HepG2 (cell line): ENCODE data around the gene MRPL18. TPM values are rescaled to one million over a fixed set of nuclear protein-coding genes. Genes with fewer than 3 reads are reported as not detected.

ENCODE experiments used
- ATAC-seq: fragments of 200-7000 bp; cut with Tn5 transposase; 3 replicates; pipeline ENCODE4 v1.9.1; 2020; ENCODE audit warnings: mild to moderate bottlenecking, moderate library complexity
- BruUV-seq: library from RNA; stranded (reverse); fragments of 400-500 nt; replicated peaks from 2 replicates; lab custom pipeline; 2021; lab: Mats Ljungman, UMichigan
- CTCF ChIA-PET: fragments of 300-600 bp; formaldehyde crosslinking; extraction: SDS; loops from one replicate; lab custom pipeline; 2021; ENCODE audit warnings: low total read pairs, inconsistent platforms, low intra/inter-chr PET ratio; lab: Yijun Ruan, JAX
- POLR2A ChIA-PET: fragments of 350-600 bp; sonication (Branson Sonifier 250); formaldehyde crosslinking; loops from one replicate; lab custom pipeline; 2020; ENCODE audit warnings: antibody characterized with exemption, inconsistent platforms; lab: Yijun Ruan, JAX
- DNase-seq: peaks from one replicate; pipeline ENCODE4 v3.0.0-alpha.2; 2015; ENCODE audit warnings: low spot score
- FAIRE-seq: peaks from 3 replicates; lab custom pipeline; 2011; peaks lifted over from hg19 to GRCh38; lab: Jason Lieb, UNC
- H2AFZ ChIP-seq: one replicate; pipeline ENCODE4 v1.6.1; 2011; ENCODE audit warnings: low read length, inconsistent platforms
- H3K27ac ChIP-seq: fragments of 300-600 bp; 3 replicates; pipeline ENCODE4 v1.8.0; 2011; ENCODE audit warnings: mixed run types, mild to moderate bottlenecking, mixed read lengths, low read length, inconsistent platforms; ENCODE audit not compliant: insufficient read depth; ENCODE audit errors: extremely low read length
- H3K27me3 ChIP-seq, 2 experiments: fragments of 200-600 bp in 1 of 2; 2 replicates in 1 of 2; 3 replicates in 1 of 2; pipeline versions ENCODE4 v1.6.0 to v1.8.0; 2011; ENCODE audit warnings: low read length in 2 of 2, mild to moderate bottlenecking in 2 of 2, moderate library complexity in 2 of 2, inconsistent platforms in 1 of 2; ENCODE audit not compliant: insufficient read depth in 2 of 2, control insufficient read depth in 1 of 2
- H3K36me3 ChIP-seq, 2 experiments: fragments of 200-600 bp in 1 of 2; replicated peaks in 1 of 2; 2 replicates in 1 of 2; 3 replicates in 1 of 2; pipeline versions ENCODE4 v1.5.1 to v1.8.0; 2011; ENCODE audit warnings: low read length in 2 of 2, inconsistent platforms in 1 of 2; ENCODE audit not compliant: insufficient read depth in 2 of 2, control insufficient read depth in 1 of 2
- H3K4me1 ChIP-seq: 2 replicates; pipeline ENCODE4 v1.5.1; 2012; ENCODE audit warnings: low read length, inconsistent platforms; ENCODE audit not compliant: insufficient read depth
- H3K4me2 ChIP-seq: 2 replicates; pipeline ENCODE4 v1.6.0; 2011; ENCODE audit warnings: low read depth, low read length, inconsistent platforms
- H3K4me3 ChIP-seq, 3 experiments: fragments of 200-600 bp in 1 of 3; sonication (generic), shearing (Covaris generic) in 1 of 3; replicated peaks in 1 of 3; 2 replicates each; pipeline ENCODE4 v1.5.1; 2011 to 2016; ENCODE audit warnings: low read length in 3 of 3, inconsistent platforms in 2 of 3, low read depth in 2 of 3, mild to moderate bottlenecking in 2 of 3, control low read depth in 1 of 3, mixed read lengths in 1 of 3; ENCODE audit not compliant: insufficient read depth in 1 of 3
- H3K79me2 ChIP-seq: one replicate; pipeline ENCODE4 v1.6.1; 2011; ENCODE audit warnings: low read length, inconsistent platforms; ENCODE audit not compliant: insufficient read depth
- H3K9ac ChIP-seq: 2 replicates; pipeline ENCODE4 v1.6.0; 2011; ENCODE audit warnings: mild to moderate bottlenecking, low read depth, low read length, inconsistent platforms; ENCODE audit not compliant: insufficient read depth
- H3K9me3 ChIP-seq: 2 replicates; pipeline ENCODE4 v1.5.1; 2012; ENCODE audit warnings: mild to moderate bottlenecking, low read length
- H4K20me1 ChIP-seq: 2 replicates; pipeline ENCODE4 v1.6.0; 2011; ENCODE audit warnings: inconsistent platforms, mild to moderate bottlenecking, low read length, moderate library complexity; ENCODE audit not compliant: insufficient read depth
- HNF4G ChIP-seq, 2 experiments: sonication (generic) in 1 of 2; formaldehyde crosslinking in 1 of 2; IDR thresholded peaks; 2 replicates each; pipeline versions ENCODE4 v1.4.0 to v1.6.1; 2011 to 2020; ENCODE audit warnings: borderline replicate concordance in 2 of 2, low read depth in 2 of 2, mild to moderate bottlenecking in 2 of 2, low read length in 1 of 2, missing genetic modification reagents in 1 of 2, moderate library complexity in 1 of 2
- HNRNPH1 ChIP-seq: fragments of 200-400 bp; formaldehyde crosslinking; optimal IDR thresholded peaks from 2 replicates; pipeline ENCODE3; 2017; ENCODE audit warnings: mild to moderate bottlenecking, low read depth, low read length
- MBNL3 ChIP-seq: fragments of 250-450 bp; sonication (Bioruptor Pico); conservative IDR thresholded peaks from 2 replicates; pipeline ENCODE4 v1.8.0; 2022; ENCODE audit warnings: mild to moderate bottlenecking, inconsistent platforms
- POLR2A ChIP-seq, 2 experiments: IDR thresholded peaks; 2 replicates each; pipeline ENCODE4 v1.6.1; 2011; ENCODE audit warnings: low read depth in 2 of 2, low read length in 2 of 2, mild to moderate bottlenecking in 1 of 2, moderate library complexity in 1 of 2; ENCODE audit not compliant: insufficient read depth in 1 of 2
- POLR2AphosphoS2 ChIP-seq: IDR thresholded peaks from 2 replicates; pipeline ENCODE4 v1.6.1; 2011; ENCODE audit warnings: low read depth, low read length, improper control_type of control experiment
- POLR2G ChIP-seq: fragments of 200-400 bp; formaldehyde crosslinking; IDR thresholded peaks from 2 replicates; pipeline ENCODE4 v1.6.1; 2018; ENCODE audit warnings: mild to moderate bottlenecking, low read depth, low read length, moderate library complexity
- RBFOX2 ChIP-seq: fragments of 200-400 bp; formaldehyde crosslinking; IDR thresholded peaks from 2 replicates; pipeline ENCODE4 v1.6.1; 2017; ENCODE audit warnings: low read depth, mild to moderate bottlenecking, low read length
- RBM22 ChIP-seq: fragments of 200-400 bp; formaldehyde crosslinking; optimal IDR thresholded peaks from 2 replicates; pipeline ENCODE3; 2017; ENCODE audit warnings: mild to moderate bottlenecking, low read length, moderate library complexity
- ZNF280B ChIP-seq: sonication (generic); formaldehyde crosslinking; IDR thresholded peaks from 2 replicates; pipeline ENCODE4 v1.5.0; 2020; ENCODE audit warnings: missing genetic modification reagents, mild to moderate bottlenecking, borderline replicate concordance
- WGBS: methylation state at CpG from one replicate; pipeline ENCODE4 v1.1.6; 2017; ENCODE audit warnings: low lambda C conversion rate; 5-methylcytosine and 5-hydroxymethylcytosine counted together
- in situ Hi-C: cut with HindIII; loops from 2 replicates; pipeline ENCODE4 v1.10.0; 2017; ENCODE audit warnings: low pct_unique_long_range_greater_than_20kb; ENCODE audit not compliant: extremely low pct_ligation_motif_present
- intact Hi-C: fragments of 100-400 bp; cut with micrococcal nuclease; formaldehyde crosslinking; loops from one replicate; pipeline ENCODE4 v1.10.0; 2022; ENCODE audit not compliant: unreplicated experiment
- polyA plus RNA-seq, 8 experiments: library from polyadenylated mRNA; depleted of rRNA in 3 of 8; stranded (reverse) in 7 of 8; unstranded in 1 of 8; fragments of >200 nt; fragmentation: Illumina TruSeq in 4 of 8; extraction: Trizol in 4 of 8; gene quantifications; 2 replicates each; pipeline versions ENCODE4 v1.2.1 to v1.2.3, GENCODE V29; 2011 to 2016; ENCODE audit warnings: low read depth in 4 of 8, missing spikeins in 1 of 8, mixed read lengths in 1 of 8; ENCODE audit not compliant: insufficient read depth in 1 of 8
- total RNA-seq, 5 experiments: library from RNA; depleted of rRNA; stranded (reverse); fragments of >200 nt; fragmentation: Illumina TruSeq; extraction: Trizol; gene quantifications; 2 replicates each; pipeline ENCODE4 v1.2.3, GENCODE V29; 2016; ENCODE audit warnings: low read depth in 1 of 5
- TF ChIP-seq, protein P1 (sequence below): sonication (generic); IDR thresholded peaks from 2 replicates; pipeline ENCODE4 v1.6.1; 2016; ENCODE audit warnings: low read depth, borderline replicate concordance

Gene MRPL18
- total and polyA plus RNA-seq, 2 of the 13 experiments (the other 11 are each of a cell fraction or from before 2014, with no cell fraction given), result 85.6 to 176 TPM

GRCh38 chr6:159756508-159756907 is 33.8 kb upstream of the MRPL18 start:
- no peak overlapping the region for H3K9ac ChIP-seq
- peaks cover 13 to 46% of the 10 kb centered on the region in 2 experiments for H3K36me3 ChIP-seq
- ChIA-PET CTCF (no interaction called here), POLR2A (interaction anchor here (10.2 kb wide), 1 partner anchor 28 kb away, joined by 175 read pairs; the partner anchor contains the start of gene WTAP)
- H3K4me3 ChIP-seq, result no peak overlapping the region
- H2AFZ ChIP-seq, result no peak overlapping the region
- no peaks in the 10 kb centered on the region for H3K9me3 ChIP-seq
- BruUV-seq, result no TSS peak
- no peaks in the 10 kb centered on the region; a peak in 1 of 5 replicates for H3K27me3 ChIP-seq
- no peak overlapping the region for H3K4me2 ChIP-seq
- TF ChIP-seq MBNL3 (no peak), POLR2A (IDR thresholded peaks at IDR 0.05; ENCODE audit: insufficient read depth in 1 of 2, low read depth in 2 of 2, low read length in 2 of 2) (peak in 1 of 2 experiments; percentile 30; a peak in 1 of 4 replicates), HNF4G (IDR thresholded peaks at IDR 0.05; ENCODE audit: borderline replicate concordance, low read depth, low read length) (no peak), HNF4G (CRISPR knock-in tag; IDR thresholded peaks at IDR 0.05; ENCODE audit: borderline replicate concordance, low read depth) (no peak), POLR2G (peak; percentile 38; the same call in 1 of the 2 replicates), RBM22 (peak; percentile 89), RBFOX2 (no peak), POLR2AphosphoS2 (0 out of 2 replicates have a peak, but pooled peaks have one; percentile 36), HNRNPH1 (no peak), ZNF280B (CRISPR knock-in tag) (no peak)
- TF ChIP-seq, protein P1, sequence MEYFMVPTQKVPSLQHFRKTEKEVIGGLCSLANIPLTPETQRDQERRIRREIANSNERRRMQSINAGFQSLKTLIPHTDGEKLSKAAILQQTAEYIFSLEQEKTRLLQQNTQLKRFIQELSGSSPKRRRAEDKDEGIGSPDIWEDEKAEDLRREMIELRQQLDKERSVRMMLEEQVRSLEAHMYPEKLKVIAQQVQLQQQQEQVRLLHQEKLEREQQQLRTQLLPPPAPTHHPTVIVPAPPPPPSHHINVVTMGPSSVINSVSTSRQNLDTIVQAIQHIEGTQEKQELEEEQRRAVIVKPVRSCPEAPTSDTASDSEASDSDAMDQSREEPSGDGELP, result no peak
- H3K79me2 ChIP-seq, result peaks cover 19% of the 10 kb centered on the region
- intact Hi-C loops, result no loop called here
- peaks cover 34% of the 10 kb centered on the region for H3K4me1 ChIP-seq
- H4K20me1 ChIP-seq, result no peaks in the 10 kb centered on the region
- ATAC-seq, result no peak
- WGBS, result 95% methylated on average over 4 of the region's 4 CpGs
- DNase-seq, result no peak
- in situ Hi-C loops, result no loop called here
- FAIRE-seq, result no peak
- peak overlapping the region; percentile 4 for H3K27ac ChIP-seq
